Peyer's patch (tissue), 4 donors: ENCODE data around the gene UGT1A8.

Experiments
- CTCF ChIP-seq, 6 experiments: fragments of 450-650 bp in 4 of 6; fragments of 200-600 bp in 2 of 6; sonication (generic) in 1 of 6; IDR thresholded peaks; one replicate each; pipeline ENCODE4 v1.5.1; 2017 to 2019; ENCODE audit warnings: antibody characterized with exemption in 6 of 6, mild to moderate bottlenecking in 3 of 6, moderate library complexity in 1 of 6
- POLR2A ChIP-seq, 2 donors: fragments of 450-650 bp; IDR thresholded peaks; one replicate each; pipeline ENCODE4 v1.5.1; 2017; ENCODE audit warnings: antibody characterized with exemption in 2 of 2, mild to moderate bottlenecking in 2 of 2, moderate library complexity in 2 of 2

GRCh38 chr2:233673896-233674295 lies 56.5 kb downstream of the UGT1A8 start:
- TF ChIP-seq CTCF (IDR thresholded peaks at IDR 0.05) (no peak), POLR2A (IDR thresholded peaks at IDR 0.05) (no peak)
